ENCODE measurements around the gene HS1BP3. TPM values are rescaled to one million over a fixed set of nuclear protein-coding genes. Genes with fewer than 3 reads are reported as not detected.

The HS1BP3 gene
- total RNA-seq, 1 donor from 2014 or later: 23.8 TPM

GRCh38 chr2:20623241-20623640 is 27.7 kb downstream of the HS1BP3 start:
- H3K4me3 Mint-ChIP-seq (ENCODE audit: unreplicated experiment): peak overlapping the region; percentile 67
- H3K4me1 Mint-ChIP-seq (ENCODE audit: low read depth, unreplicated experiment): peaks cover 24% of the 10 kb centered on the region

GRCh38 chr2:20622731-20623130 is 28.2 kb downstream of the HS1BP3 start:
- H3K36me3 Mint-ChIP-seq (ENCODE audit: unreplicated experiment): peaks cover 8% of the 10 kb centered on the region

More at GRCh38 chr2:20623241-20623640, 27.7 kb downstream of the HS1BP3 start:
- TF ChIP-seq CTCF (IDR thresholded peaks at IDR 0.05; ENCODE audit: partially characterized antibody, unreplicated experiment): no peak
- H3K9me3 Mint-ChIP-seq (ENCODE audit: unreplicated experiment): peaks cover 13% of the 10 kb centered on the region
- H3K36me3 Mint-ChIP-seq (ENCODE audit: unreplicated experiment): peaks cover 8% of the 10 kb centered on the region
- peak overlapping the region; percentile 81 for H3K27ac Mint-ChIP-seq (ENCODE audit: unreplicated experiment)
- peak; percentile 34 for DNase-seq
- H3K27me3 Mint-ChIP-seq (ENCODE audit: unreplicated experiment): peaks cover 15% of the 10 kb centered on the region

GRCh38 chr2:20622296-20622686 is 28.6 kb downstream of the HS1BP3 start:
- peak overlapping the region; percentile 28 for H3K27ac Mint-ChIP-seq (ENCODE audit: unreplicated experiment)
- no peak for TF ChIP-seq CTCF (IDR thresholded peaks at IDR 0.05; ENCODE audit: partially characterized antibody, unreplicated experiment)
- peaks cover 22% of the 10 kb centered on the region for H3K4me1 Mint-ChIP-seq (ENCODE audit: low read depth, unreplicated experiment)
- H3K36me3 Mint-ChIP-seq (ENCODE audit: unreplicated experiment): peaks cover 8% of the 10 kb centered on the region
- peaks cover 11% of the 10 kb centered on the region for H3K9me3 Mint-ChIP-seq (ENCODE audit: unreplicated experiment)
- no peak for DNase-seq
- H3K27me3 Mint-ChIP-seq (ENCODE audit: unreplicated experiment): peaks cover 17% of the 10 kb centered on the region
- no peak overlapping the region for H3K4me3 Mint-ChIP-seq (ENCODE audit: unreplicated experiment)

More at GRCh38 chr2:20622731-20623130, 28.2 kb downstream of the HS1BP3 start:
- Mint-ChIP-seq H3K27ac (ENCODE audit: unreplicated experiment) (peak overlapping the region; percentile 81), H3K4me3 (ENCODE audit: unreplicated experiment) (peak overlapping the region; percentile 67), H3K9me3 (ENCODE audit: unreplicated experiment) (peaks cover 13% of the 10 kb centered on the region), H3K4me1 (ENCODE audit: low read depth, unreplicated experiment) (peaks cover 24% of the 10 kb centered on the region), H3K27me3 (ENCODE audit: unreplicated experiment) (peaks cover 15% of the 10 kb centered on the region)
- peak; percentile 73 for DNase-seq
- no peak for TF ChIP-seq CTCF (IDR thresholded peaks at IDR 0.05; ENCODE audit: partially characterized antibody, unreplicated experiment)

- Mint-ChIP-seq H3K4me3 (ENCODE audit: unreplicated experiment) (no peak overlapping the region), H3K4me1 (ENCODE audit: low read depth, unreplicated experiment) (peaks cover 18% of the 10 kb centered on the region), H3K27ac (ENCODE audit: unreplicated experiment) (no peak overlapping the region), H3K27me3 (ENCODE audit: unreplicated experiment) (peaks cover 14% of the 10 kb centered on the region), H3K9me3 (ENCODE audit: unreplicated experiment) (peaks cover 12% of the 10 kb centered on the region), H3K36me3 (ENCODE audit: unreplicated experiment) (peaks cover 8% of the 10 kb centered on the region)
- no peak for DNase-seq
- no peak for TF ChIP-seq CTCF (IDR thresholded peaks at IDR 0.05; ENCODE audit: partially characterized antibody, unreplicated experiment)
Measured at GRCh38 chr2:20621366-20622295, 29.3 kb downstream of the HS1BP3 start.

Data from glutamatergic neuron (in vitro differentiated cells).